Stomach (tissue), 4 donors: ENCODE measurements around the gene SKP1.

Source experiments
- POLR2A ChIP-seq, 4 donors: fragments of 450-650 bp; IDR thresholded peaks; one replicate each; pipeline ENCODE4 v1.6.1; 2016; ENCODE audit warnings: antibody characterized with exemption in 4 of 4, control low read depth in 2 of 4, mild to moderate bottlenecking in 1 of 4, moderate library complexity in 1 of 4
- POLR2AphosphoS5 ChIP-seq, 3 donors: sonication (generic); formaldehyde crosslinking; IDR thresholded peaks; one replicate each; pipeline ENCODE4 v1.6.1; 2016; ENCODE audit warnings: antibody characterized with exemption in 3 of 3
- TF ChIP-seq, protein P1 (sequence below), 7 experiments: fragments of 450-650 bp in 4 of 7; fragments of 200-600 bp in 3 of 7; sonication (generic) in 3 of 7; IDR thresholded peaks; one replicate each; pipeline ENCODE4 v1.5.1; 2016 to 2019; ENCODE audit warnings: antibody characterized with exemption in 7 of 7, control low read depth in 2 of 7, mild to moderate bottlenecking in 1 of 7

DNA sequence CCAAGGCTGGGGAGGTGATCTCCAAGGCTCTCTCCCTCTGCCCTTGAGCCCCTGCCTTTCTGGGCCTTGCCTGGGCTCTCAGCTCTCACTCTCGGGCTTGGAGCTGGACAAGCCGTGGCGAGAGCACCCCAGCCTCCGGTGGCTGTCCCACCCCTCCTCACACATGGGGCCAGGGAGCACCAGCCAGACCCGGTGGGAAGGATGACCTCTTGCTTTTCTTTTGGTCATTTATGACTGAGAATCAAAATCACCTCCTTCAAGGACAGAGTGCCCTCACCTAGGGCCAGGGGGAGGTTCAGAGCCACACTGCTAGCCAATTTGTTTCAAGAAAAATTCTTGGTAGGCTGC, 48.1 kb downstream of the SKP1 start:
- TF ChIP-seq, protein P1, sequence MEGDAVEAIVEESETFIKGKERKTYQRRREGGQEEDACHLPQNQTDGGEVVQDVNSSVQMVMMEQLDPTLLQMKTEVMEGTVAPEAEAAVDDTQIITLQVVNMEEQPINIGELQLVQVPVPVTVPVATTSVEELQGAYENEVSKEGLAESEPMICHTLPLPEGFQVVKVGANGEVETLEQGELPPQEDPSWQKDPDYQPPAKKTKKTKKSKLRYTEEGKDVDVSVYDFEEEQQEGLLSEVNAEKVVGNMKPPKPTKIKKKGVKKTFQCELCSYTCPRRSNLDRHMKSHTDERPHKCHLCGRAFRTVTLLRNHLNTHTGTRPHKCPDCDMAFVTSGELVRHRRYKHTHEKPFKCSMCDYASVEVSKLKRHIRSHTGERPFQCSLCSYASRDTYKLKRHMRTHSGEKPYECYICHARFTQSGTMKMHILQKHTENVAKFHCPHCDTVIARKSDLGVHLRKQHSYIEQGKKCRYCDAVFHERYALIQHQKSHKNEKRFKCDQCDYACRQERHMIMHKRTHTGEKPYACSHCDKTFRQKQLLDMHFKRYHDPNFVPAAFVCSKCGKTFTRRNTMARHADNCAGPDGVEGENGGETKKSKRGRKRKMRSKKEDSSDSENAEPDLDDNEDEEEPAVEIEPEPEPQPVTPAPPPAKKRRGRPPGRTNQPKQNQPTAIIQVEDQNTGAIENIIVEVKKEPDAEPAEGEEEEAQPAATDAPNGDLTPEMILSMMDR (IDR thresholded peaks at IDR 0.05): no peak
- TF ChIP-seq POLR2AphosphoS5 (IDR thresholded peaks at IDR 0.05) (no peak), POLR2A (IDR thresholded peaks at IDR 0.05) (no peak)
